Measurements from ENCODE around the gene ANK2. TPM values are rescaled to one million over a fixed set of nuclear protein-coding genes. Genes with fewer than 3 reads are reported as not detected.

Gene ANK2
- total RNA-seq, 2 donors from 2014 or later: 70.0 to 124 TPM

- DNase-seq: no peak
- H3K4me1 Mint-ChIP-seq: peaks cover 49% of the 10 kb centered on the region
- WGBS, 2 experiments (ENCODE audit: insufficient coverage in 1 of 2, insufficient read length in 1 of 2): 83 to 90% methylated on average over 7 to 10 of the region's 10 CpGs
- Histone ChIP-seq H3K4me3 (ENCODE audit: low read length) (no peak overlapping the region), H3K27ac (ENCODE audit: low read depth, low read length) (no peak overlapping the region), H3K9me3 (ENCODE audit: control insufficient read depth, low read length) (no peaks in the 10 kb centered on the region), H3K36me3 (ENCODE audit: control insufficient read depth, insufficient read depth, low read length) (no peaks in the 10 kb centered on the region), H3K9ac (ENCODE audit: extremely low read depth, low read length, poor library complexity, severe bottlenecking) (no peak overlapping the region), H3K27me3 (ENCODE audit: control insufficient read depth, insufficient read depth, low read length, poor library complexity, severe bottlenecking) (no peaks in the 10 kb centered on the region), H3K4me1 (ENCODE audit: control insufficient read depth, insufficient read depth, low read length) (peaks cover 11% of the 10 kb centered on the region)
- H3K9me3 Mint-ChIP-seq: no peaks in the 10 kb centered on the region
- H3K27me3 Mint-ChIP-seq (ENCODE audit: insufficient read depth): no peaks in the 10 kb centered on the region
- peaks cover 20% of the 10 kb centered on the region for H3K36me3 Mint-ChIP-seq (ENCODE audit: low read depth)
- H3K27ac Mint-ChIP-seq: peak overlapping the region; percentile 56
- no peak for TF ChIP-seq CTCF (conservative IDR thresholded peaks at IDR 0.05)
- no peak overlapping the region for H3K4me3 Mint-ChIP-seq
These were observed 97.5 kb downstream of the ANK2 start for GRCh38 chr4:113146876-113147358.

GRCh38 chr4:113147498-113148111 lies 98.2 kb downstream of the ANK2 start:
- no peak overlapping the region for H3K9ac ChIP-seq (ENCODE audit: extremely low read depth, low read length, poor library complexity, severe bottlenecking)
- H3K4me3 ChIP-seq (ENCODE audit: low read length): no peak overlapping the region
- no peaks in the 10 kb centered on the region for H3K9me3 ChIP-seq (ENCODE audit: control insufficient read depth, low read length)
- Mint-ChIP-seq H3K27ac (no peak overlapping the region), H3K9me3 (no peaks in the 10 kb centered on the region), H3K4me3 (no peak overlapping the region), H3K27me3 (ENCODE audit: insufficient read depth) (no peaks in the 10 kb centered on the region), H3K4me1 (peaks cover 43% of the 10 kb centered on the region), H3K36me3 (ENCODE audit: low read depth) (peaks cover 20% of the 10 kb centered on the region)
- TF ChIP-seq CTCF (conservative IDR thresholded peaks at IDR 0.05): no peak
- no peaks in the 10 kb centered on the region for H3K27me3 ChIP-seq (ENCODE audit: control insufficient read depth, insufficient read depth, low read length, poor library complexity, severe bottlenecking)
- H3K4me1 ChIP-seq (ENCODE audit: control insufficient read depth, insufficient read depth, low read length): peaks cover 11% of the 10 kb centered on the region
- no peak overlapping the region for H3K27ac ChIP-seq (ENCODE audit: low read depth, low read length)
- DNase-seq: no peak
- WGBS, 2 experiments (ENCODE audit: insufficient coverage in 1 of 2, insufficient read length in 1 of 2): 77 to 95% methylated on average over 1 to 2 of the region's 2 CpGs
- H3K36me3 ChIP-seq (ENCODE audit: control insufficient read depth, insufficient read depth, low read length): no peaks in the 10 kb centered on the region

- Mint-ChIP-seq H3K4me1 (peaks cover 43% of the 10 kb centered on the region), H3K27ac (no peak overlapping the region), H3K27me3 (ENCODE audit: insufficient read depth) (no peaks in the 10 kb centered on the region), H3K4me3 (no peak overlapping the region), H3K9me3 (no peaks in the 10 kb centered on the region), H3K36me3 (ENCODE audit: low read depth) (peaks cover 20% of the 10 kb centered on the region)
- no peak overlapping the region for H3K9ac ChIP-seq (ENCODE audit: extremely low read depth, low read length, poor library complexity, severe bottlenecking)
- no peak for TF ChIP-seq CTCF (conservative IDR thresholded peaks at IDR 0.05)
- H3K36me3 ChIP-seq (ENCODE audit: control insufficient read depth, insufficient read depth, low read length): no peaks in the 10 kb centered on the region
- DNase-seq: no peak
- no peaks in the 10 kb centered on the region for H3K27me3 ChIP-seq (ENCODE audit: control insufficient read depth, insufficient read depth, low read length, poor library complexity, severe bottlenecking)
- H3K27ac ChIP-seq (ENCODE audit: low read depth, low read length): no peak overlapping the region
- peaks cover 14% of the 10 kb centered on the region for H3K4me1 ChIP-seq (ENCODE audit: control insufficient read depth, insufficient read depth, low read length)
- H3K9me3 ChIP-seq (ENCODE audit: control insufficient read depth, low read length): no peaks in the 10 kb centered on the region
- H3K4me3 ChIP-seq (ENCODE audit: low read length): no peak overlapping the region
These were observed 99.5 kb downstream of the ANK2 start for GRCh38 chr4:113148925-113149324.

All from endodermal cell (in vitro differentiated cells).